SK-N-DZ (cell line): Measurements from ENCODE around the gene AIP.
A peak's percentile ranks its signal among the peaks of the same experiment; 100 is the strongest.
"Not testable (repeated sequence)": the region's sequence is repeated elsewhere in the genome, so short reads cannot be mapped to it uniquely, and the experiment has no call there.

Experiments used
- DNase-seq: peaks from one replicate; pipeline ENCODE4 v3.0.0-alpha.2; 2015; ENCODE audit warnings: low spot score

The AIP gene

GRCh38 chr11:67468759-67469507 is 13.9 kb upstream of the AIP start, which contains the start of gene TMEM134:
Gene TMEM134 (minus strand): TSS chr11:67469251. CDS start chr11:67469192, 59 bp downstream.
- DNase-seq, result peak; percentile 90

DNA sequence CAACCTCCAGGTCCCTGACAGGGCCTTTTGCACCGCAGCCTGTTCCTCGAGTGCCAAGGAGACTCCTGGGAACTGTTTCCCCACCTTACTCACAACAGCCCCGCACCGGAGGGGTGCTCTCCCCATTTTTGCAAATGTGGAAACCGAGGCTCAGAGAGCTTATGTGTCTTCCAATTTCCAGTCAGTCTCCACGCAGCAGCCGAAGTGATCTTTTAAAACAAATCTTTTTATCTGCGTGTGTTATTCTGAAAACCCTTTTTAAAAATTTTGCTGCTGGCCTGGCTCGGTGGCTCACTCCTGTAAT is 13.4 kb upstream of the AIP start:
- no peak for DNase-seq

DNA sequence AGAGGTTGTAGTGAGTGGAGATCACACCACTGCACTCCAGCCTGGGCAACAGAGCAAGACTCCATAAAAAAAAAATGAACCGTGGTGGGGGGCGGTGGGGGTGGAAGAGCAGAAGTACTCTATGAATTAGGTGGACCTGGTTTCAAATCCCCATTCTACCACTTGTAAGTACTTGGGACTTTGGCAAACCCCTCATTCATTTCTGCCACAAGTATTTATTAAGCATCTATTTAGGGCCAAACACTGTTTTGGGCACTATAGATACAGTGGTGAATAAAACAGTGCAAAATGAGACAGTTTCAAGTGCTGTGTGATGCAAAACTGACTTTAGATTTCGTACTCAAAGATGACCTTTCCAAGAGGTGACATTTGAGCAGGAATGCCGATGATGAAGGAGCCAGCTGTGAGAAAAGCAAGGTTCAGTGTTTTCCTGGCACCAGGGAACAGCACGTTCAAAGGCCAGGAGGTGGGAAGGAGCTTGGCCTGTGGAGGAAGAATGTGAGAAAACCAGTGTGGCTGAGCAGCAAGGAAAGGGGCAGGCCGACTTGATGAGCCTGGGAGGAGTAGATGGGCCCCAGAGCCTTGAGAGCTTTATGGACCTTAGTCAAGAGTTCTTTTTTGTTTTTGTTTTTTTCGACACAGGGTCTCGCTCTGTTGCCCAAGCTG is 12.4 kb upstream of the AIP start:
- DNase-seq, result no peak

GRCh38 chr11:67472882-67473281 is 9.9 kb upstream of the AIP start:
- no peak for DNase-seq

GRCh38 chr11:67476692-67477091 is 6.1 kb upstream of the AIP start:
- not testable (repeated sequence) for DNase-seq

GRCh38 chr11:67477344-67478050 is 5.3 kb upstream of the AIP start:
- not testable (repeated sequence) for DNase-seq

DNA sequence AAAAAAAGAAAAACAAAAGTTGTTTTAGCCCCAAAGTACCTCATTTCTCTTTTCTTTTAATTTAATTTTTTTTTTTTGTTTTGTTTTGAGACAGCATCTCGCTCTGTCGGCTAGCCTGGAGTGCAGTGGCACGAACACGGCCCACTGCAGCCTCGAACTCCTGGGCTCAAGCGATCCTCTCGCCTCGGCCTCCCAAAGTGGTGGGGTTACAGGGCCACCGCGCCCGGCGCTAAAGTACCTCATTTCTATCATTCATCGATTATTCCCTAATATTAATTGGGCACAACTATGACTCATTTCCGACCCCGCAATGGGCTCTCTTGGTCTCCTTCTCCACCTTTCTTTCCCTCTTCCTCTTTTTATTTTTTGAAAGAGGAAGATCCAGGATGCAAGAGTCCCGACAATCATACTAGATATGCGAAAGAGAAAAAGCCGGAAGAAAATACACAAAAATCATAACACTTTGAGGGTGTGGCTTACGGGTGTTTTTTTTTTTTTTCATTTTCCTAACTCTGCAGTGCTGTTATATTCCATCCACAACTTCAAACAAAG is 475 bp upstream of the AIP start:
- DNase-seq, result no peak

DNA sequence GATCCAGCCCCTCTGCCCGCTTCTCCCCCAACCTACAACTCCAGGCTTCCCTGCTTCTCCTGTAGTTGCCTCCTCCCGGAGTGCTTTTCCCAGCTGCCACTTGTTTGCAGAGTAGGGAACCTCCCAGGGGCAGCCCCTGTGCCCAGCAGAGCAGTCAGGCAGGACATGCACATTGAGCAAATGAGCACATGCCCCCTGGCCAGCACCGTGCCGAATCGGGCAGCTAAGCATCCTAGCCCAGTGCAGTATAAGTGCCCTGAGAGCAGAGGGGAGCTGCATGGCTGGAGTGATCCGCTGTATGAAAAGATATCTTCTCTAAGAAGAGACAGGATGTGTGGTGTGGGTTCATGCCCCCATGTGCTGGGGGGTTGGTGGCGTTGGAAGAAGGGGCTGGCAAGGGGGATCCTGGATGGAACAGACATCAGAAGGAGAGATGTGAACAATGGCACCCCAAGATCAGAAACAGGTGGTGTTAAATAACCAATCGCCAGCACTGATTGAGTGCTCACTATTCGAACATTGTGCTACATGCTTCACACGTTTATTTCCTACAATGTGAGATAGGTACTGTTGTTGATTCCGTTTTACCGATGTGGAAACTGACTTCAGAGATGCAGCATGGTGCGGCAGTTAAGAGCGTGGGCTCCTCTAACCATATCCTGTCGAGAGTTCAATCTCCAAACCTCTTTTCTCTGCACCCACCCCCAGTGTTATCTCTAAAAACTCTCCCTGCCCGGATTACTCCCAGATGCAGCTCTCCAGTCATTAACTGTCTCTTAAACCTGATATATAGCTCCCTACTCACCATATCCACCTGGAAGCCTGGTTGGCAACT is 1.2 kb downstream of the AIP start:
- DNase-seq, result no peak

DNA sequence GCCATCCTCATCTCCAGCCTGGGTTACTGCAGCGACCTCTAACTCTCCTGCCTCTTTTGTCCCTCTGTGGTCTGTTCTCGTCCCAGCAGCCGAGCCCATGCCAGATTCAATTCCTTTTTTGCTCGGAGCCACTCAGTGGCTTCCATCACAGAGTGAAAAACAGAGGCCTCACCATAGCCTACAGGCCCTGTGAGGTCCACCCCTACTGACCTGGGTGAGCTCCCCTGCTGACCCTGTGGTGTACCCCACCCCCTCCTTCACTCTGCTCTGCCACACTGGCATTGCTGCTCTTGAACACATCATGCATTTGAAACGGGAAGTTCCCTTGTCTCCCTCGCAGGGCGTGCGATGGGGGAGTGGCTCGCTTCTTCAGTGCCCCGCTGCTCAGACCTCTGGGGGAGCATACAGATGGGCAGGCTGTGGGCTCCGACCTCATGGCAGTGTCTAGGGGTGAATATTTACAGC is 2.1 kb downstream of the AIP start:
- DNase-seq, result no peak

- DNase-seq, result not testable (repeated sequence)
Measured at GRCh38 chr11:67485873-67486361, 3.1 kb downstream of the AIP start.

DNA sequence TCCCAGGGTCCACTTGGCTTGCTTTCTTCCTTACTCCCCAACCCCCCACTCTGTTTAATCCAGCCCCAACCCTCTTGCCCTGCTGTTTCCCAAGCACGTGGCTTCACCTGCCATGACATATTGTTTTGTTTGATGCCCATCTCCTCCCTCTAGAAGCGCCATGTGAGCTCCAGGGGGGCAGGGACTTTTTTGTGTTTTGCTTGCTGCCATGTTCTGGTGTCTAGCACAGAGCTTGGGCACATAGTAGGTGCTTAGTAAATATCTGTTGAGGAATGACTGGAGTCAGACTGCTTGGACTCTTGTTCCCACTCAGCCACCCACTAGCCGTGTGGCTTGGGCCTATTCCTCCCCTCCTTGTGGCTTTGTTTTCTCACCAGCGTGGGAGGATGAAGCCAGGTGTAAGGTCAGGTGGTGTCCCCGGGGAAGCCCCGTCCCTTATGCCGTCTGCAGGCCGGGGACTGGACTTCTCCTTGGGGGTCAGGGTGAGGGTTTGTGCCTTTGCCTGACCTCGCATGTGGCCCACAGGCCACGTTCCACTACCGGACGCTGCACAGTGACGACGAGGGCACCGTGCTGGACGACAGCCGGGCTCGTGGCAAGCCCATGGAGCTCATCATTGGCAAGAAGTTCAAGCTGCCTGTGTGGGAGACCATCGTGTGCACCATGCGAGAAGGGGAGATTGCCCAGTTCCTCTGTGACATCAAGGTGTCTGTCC is 3.8 kb downstream of the AIP start:
- DNase-seq, result no peak

DNA sequence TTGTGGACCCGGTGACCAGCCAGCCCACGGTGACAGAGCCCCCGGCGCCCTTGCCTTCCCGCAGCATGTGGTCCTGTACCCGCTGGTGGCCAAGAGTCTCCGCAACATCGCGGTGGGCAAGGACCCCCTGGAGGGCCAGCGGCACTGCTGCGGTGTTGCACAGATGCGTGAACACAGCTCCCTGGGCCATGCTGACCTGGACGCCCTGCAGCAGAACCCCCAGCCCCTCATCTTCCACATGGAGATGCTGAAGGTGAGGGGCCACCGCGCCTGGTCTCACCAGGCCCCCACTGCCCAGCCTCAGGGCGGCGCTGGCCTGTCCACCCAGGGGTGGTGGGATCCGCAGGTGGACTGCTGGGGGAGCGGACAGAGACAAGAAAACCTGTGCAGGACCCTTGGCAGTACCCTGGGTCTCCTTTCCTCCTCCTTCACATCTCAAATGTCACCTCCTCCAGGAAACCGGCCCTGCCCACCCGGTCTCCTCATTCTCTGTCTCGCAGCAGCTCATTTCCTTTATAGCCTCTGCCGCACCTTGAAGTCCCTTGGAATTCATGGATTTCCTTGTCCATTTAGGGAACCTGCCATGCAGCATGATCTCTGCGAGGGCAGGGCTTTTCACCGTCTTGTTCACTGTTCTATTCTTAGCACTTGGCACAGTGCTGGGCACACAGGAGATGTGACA is 6.5 kb downstream of the AIP start:
- DNase-seq, result no peak

DNA sequence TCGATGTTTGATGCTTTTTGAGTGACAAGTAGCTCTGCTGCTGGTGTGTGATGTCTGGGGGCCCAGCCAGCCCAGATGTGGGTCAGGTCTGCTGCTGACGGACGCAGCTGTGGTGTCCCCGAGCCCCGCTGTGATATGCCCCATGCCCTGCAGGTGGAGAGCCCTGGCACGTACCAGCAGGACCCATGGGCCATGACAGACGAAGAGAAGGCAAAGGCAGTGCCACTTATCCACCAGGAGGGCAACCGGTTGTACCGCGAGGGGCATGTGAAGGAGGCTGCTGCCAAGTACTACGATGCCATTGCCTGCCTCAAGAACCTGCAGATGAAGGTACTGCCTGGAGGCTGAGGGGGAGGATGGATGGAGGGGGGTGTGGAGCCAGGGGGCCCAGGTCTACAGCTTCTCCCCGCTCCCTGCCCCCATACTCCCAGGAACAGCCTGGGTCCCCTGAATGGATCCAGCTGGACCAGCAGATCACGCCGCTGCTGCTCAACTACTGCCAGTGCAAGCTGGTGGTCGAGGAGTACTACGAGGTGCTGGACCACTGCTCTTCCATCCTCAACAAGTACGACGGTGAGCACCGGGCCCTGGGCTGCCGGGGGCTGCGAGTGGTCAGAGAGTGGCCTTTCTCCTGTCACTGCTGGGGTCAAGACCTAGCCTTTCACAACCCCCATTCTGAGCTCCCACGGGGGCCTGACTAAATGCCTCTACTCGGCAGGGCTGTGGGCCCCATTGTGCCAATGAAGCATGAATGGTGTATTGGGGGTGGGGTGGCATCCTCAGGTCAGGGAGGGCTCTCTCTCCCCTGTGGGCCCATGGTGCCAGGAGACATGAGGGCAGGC is 7.3 kb downstream of the AIP start:
- no peak for DNase-seq

DNA sequence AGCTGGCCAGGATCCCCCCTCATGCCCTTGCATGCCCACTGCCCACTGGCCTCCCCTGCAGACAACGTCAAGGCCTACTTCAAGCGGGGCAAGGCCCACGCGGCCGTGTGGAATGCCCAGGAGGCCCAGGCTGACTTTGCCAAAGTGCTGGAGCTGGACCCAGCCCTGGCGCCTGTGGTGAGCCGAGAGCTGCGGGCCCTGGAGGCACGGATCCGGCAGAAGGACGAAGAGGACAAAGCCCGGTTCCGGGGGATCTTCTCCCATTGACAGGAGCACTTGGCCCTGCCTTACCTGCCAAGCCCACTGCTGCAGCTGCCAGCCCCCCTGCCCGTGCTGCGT is 7.9 kb downstream of the AIP start:
- DNase-seq, result no peak

DNA sequence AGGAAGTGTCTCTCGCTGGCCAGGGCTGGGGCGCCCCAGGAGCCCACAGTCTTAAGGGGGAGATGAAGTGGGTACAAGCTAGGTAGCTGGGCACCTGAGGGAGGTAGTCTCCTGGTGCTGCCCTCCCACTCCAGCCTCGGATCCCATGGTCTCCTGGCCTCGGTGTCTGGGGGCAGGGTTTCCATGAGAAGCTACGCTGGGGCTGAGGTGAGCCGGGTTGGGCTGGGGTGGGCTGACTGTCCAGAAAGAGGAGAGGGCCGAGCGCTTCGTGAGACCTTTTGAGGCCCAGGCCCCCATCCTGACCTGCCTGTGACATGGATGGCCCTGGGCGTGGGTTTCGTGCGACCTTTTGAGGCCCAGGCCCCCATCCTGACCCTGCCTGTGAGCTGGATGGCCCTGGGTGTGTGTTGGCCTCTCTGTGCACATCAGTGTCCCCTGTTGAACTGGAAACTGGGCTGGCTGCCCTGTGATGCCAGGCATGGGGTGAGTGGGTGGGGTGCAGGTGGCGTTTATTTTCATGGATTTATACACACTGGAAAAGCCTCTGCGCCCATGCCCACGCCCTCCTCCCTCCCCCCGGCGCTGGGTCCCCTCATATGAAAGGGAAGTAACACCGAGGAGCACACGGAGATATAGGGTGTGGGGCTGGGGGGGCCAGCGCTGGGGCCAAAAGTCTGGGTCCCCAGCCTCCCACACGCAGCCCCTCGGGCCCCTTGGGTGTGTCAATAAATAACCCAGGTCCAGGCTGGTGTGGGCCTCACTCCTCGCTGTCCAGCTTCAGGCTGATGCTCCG is 8.6 kb downstream of the AIP start:
- no peak for DNase-seq

- DNase-seq, result no peak
Measured at GRCh38 chr11:67492069-67492727, 9.4 kb downstream of the AIP start.

GRCh38 chr11:67492801-67493547 is 10.1 kb downstream of the AIP start:
- no peak for DNase-seq
